GM12878 (cell line): ENCODE measurements around the gene CHRM1.

Experiments used
- BCL11A ChIP-seq: IDR thresholded peaks from 2 replicates; pipeline ENCODE4 v1.6.1; 2011; ENCODE audit warnings: low read depth, low read length
- ETV6 ChIP-seq, 2 experiments: fragments of 450-650 bp in 1 of 2; IDR thresholded peaks in 1 of 2; conservative IDR thresholded peaks in 1 of 2; 2 replicates each; pipeline ENCODE4 v1.6.1; 2014; ENCODE audit warnings: antibody characterized with exemption in 1 of 2, borderline replicate concordance in 1 of 2, low read depth in 1 of 2, mild to moderate bottlenecking in 1 of 2, moderate library complexity in 1 of 2
- NFYA ChIP-seq: IDR thresholded peaks from 2 replicates; pipeline ENCODE4 v1.6.1; 2011; ENCODE audit warnings: low read depth, mild to moderate bottlenecking, low read length, improper control_type of control experiment, borderline replicate concordance
- RAD21 ChIP-seq: IDR thresholded peaks from 2 replicates; pipeline ENCODE4 v1.6.1; 2011; ENCODE audit warnings: mild to moderate bottlenecking, low read depth, low read length, moderate library complexity; ENCODE audit not compliant: insufficient read depth
- SIN3A ChIP-seq: IDR thresholded peaks from 2 replicates; pipeline ENCODE4 v1.6.1; 2012; ENCODE audit warnings: low read depth, low read length, improper control_type of control experiment
- ZNF274 ChIP-seq: IDR thresholded peaks from one replicate; pipeline ENCODE4 v1.8.0; 2011; ENCODE audit not compliant: insufficient read length, insufficient read depth
- TF ChIP-seq, protein P1 (sequence below): fragments of 450-650 bp; IDR thresholded peaks from 2 replicates; pipeline ENCODE4 v1.6.1; 2017; ENCODE audit warnings: low read depth, mild to moderate bottlenecking, moderate library complexity
- TF ChIP-seq, protein P2 (sequence below), 3 experiments: IDR thresholded peaks in 2 of 3; conservative IDR thresholded peaks in 1 of 3; 2 replicates each; pipeline ENCODE4 v1.5.1; 2011; ENCODE audit warnings: low read depth in 3 of 3, low read length in 3 of 3, mild to moderate bottlenecking in 3 of 3, control low read depth in 2 of 3, moderate library complexity in 2 of 3, inconsistent platforms in 1 of 3, mixed read lengths in 1 of 3; ENCODE audit not compliant: control insufficient read depth in 2 of 3, insufficient read depth in 1 of 3; ENCODE audit errors: extremely low read depth in 1 of 3

DNA sequence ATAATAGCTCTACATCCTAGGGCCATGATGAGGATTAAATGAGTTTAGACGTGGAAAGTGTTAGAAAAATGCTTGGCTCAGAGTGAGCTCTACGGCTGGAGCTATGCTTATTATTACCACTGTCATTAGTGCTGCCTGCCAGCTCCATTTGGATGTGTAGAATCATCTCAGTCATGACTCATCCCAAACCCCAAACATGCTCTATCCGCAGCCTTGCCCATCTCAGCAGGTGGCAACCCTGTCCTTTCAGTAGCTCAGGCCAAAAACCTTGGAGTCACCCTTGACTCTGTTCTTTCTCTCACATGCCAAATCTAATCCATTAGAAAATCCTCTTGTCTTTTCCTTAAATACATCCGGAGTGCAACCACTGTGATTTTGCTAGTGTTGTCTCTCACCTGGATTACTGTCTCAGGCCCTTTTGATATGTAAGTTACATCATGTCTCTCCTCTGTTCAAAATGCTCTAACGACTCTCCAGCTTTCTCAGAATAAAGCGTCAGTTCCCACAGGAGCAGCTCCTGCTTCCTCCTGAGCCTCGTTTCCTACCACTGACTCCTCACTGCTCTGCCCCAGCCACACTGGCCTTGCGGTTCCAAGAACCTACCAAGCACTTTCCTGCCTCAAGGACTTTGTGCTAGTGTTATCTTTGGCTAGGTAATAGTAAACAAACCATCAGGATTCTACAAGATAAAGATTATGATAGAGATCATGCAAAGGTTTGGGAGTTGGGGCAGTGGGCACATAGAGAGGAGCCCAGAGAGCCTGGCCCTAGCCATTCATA lies 10.5 kb upstream of the CHRM1 start:
- TF ChIP-seq SIN3A = no peak
- no peak for TF ChIP-seq ETV6 (conservative IDR thresholded peaks at IDR 0.05 in 1 of 2, IDR thresholded peaks at IDR 0.05 in 1 of 2; ENCODE audit: borderline replicate concordance in 1 of 2, low read depth in 1 of 2)
- TF ChIP-seq, protein P1, sequence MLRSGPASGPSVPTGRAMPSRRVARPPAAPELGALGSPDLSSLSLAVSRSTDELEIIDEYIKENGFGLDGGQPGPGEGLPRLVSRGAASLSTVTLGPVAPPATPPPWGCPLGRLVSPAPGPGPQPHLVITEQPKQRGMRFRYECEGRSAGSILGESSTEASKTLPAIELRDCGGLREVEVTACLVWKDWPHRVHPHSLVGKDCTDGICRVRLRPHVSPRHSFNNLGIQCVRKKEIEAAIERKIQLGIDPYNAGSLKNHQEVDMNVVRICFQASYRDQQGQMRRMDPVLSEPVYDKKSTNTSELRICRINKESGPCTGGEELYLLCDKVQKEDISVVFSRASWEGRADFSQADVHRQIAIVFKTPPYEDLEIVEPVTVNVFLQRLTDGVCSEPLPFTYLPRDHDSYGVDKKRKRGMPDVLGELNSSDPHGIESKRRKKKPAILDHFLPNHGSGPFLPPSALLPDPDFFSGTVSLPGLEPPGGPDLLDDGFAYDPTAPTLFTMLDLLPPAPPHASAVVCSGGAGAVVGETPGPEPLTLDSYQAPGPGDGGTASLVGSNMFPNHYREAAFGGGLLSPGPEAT = no peak
- TF ChIP-seq BCL11A = no peak
- TF ChIP-seq NFYA = no peak
- TF ChIP-seq, protein P2, sequence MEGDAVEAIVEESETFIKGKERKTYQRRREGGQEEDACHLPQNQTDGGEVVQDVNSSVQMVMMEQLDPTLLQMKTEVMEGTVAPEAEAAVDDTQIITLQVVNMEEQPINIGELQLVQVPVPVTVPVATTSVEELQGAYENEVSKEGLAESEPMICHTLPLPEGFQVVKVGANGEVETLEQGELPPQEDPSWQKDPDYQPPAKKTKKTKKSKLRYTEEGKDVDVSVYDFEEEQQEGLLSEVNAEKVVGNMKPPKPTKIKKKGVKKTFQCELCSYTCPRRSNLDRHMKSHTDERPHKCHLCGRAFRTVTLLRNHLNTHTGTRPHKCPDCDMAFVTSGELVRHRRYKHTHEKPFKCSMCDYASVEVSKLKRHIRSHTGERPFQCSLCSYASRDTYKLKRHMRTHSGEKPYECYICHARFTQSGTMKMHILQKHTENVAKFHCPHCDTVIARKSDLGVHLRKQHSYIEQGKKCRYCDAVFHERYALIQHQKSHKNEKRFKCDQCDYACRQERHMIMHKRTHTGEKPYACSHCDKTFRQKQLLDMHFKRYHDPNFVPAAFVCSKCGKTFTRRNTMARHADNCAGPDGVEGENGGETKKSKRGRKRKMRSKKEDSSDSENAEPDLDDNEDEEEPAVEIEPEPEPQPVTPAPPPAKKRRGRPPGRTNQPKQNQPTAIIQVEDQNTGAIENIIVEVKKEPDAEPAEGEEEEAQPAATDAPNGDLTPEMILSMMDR (IDR thresholded peaks at IDR 0.05 in 2 of 3, conservative IDR thresholded peaks at IDR 0.05 in 1 of 3; ENCODE audit: control insufficient read depth in 2 of 3, extremely low read depth in 1 of 3, insufficient read depth in 1 of 3, low read depth in 3 of 3, low read length in 3 of 3) = no peak
- no peak for TF ChIP-seq RAD21
- no peak for TF ChIP-seq ZNF274
